Ecto neural progenitor cell (in vitro differentiated cells): ENCODE measurements around the gene NIPAL4.

ENCODE experiments used
- DNase-seq: peaks from one replicate; pipeline ENCODE4 v3.0.0-alpha.2; 2018; ENCODE audit warnings: low spot score

Gene NIPAL4

GRCh38 chr5:157516626-157517325 is 56.8 kb downstream of the NIPAL4 start:
- DNase-seq, result no peak

DNA sequence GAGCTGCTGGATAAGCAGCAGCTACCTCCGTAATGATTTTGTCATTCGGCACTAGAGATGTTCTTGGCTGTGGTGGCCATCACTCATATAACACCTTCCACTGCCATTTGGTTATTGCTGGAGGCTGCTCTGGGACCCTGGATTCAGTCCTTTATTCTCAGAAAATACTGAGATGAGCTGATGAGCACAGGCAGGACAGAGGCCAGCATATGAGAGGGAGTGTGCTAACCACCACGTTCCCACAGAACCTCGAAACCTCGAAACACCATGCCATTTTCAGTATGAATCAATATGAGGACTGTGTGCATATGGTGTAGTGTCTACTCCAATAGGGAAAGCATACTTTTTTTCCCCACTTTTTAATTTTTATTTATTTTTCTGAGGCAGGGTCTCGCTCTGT is 59.0 kb downstream of the NIPAL4 start:
- DNase-seq, result no peak

GRCh38 chr5:157519579-157520253 is 59.7 kb downstream of the NIPAL4 start:
- no peak for DNase-seq

DNA sequence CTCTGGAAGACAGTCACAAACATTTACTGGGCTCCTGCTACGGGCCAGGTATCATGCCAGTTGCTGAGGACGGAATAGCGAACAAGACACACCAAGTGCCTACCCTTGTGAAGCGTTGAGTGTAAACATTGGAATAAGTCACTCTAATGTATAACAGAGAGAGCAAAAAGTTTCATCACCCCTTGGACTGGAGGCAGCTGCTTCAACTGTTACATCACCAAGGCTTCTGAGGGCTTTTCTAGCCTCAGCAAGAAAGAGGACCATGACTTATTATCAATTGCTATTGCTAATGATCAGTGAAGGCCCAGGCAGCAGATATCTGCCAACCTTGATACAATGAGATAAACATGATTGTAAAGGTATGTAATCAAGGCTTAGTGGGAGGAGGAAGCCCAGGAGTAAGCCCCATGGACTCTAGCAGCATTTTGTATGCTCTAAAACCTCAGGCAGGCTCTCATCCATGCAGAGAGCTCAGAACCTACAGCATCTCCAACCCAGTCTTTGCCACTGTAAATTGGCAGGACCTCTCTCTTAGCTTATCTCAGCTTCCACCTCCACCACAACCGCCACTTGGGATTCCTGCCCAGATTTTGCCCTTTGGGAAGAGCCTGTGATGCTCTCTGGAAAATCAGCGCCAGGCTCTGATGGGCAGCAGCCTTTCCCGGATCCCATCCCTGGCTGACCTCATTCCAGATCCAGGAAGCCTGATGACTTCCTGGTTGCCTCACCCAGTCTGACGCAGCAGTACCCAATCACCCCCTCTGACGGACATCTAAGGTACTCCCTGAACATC is 61.1 kb downstream of the NIPAL4 start:
- no peak for DNase-seq

- no peak for DNase-seq
These were observed 61.7 kb downstream of the NIPAL4 start for GRCh38 chr5:157521704-157522029.

- DNase-seq, result peak; percentile 56
These were observed 64.0 kb downstream of the NIPAL4 start for GRCh38 chr5:157523976-157524375.
